Ovary (tissue), 9 donors: ENCODE results near the gene EVA1A. TPM values are rescaled to one million over a fixed set of nuclear protein-coding genes. Genes with fewer than 3 reads are reported as not detected.

Experiments used
- DNase-seq, 5 donors: peaks; one replicate each; pipeline ENCODE4 v3.0.0-alpha.2; 2019 to 2020
- H3K27ac ChIP-seq, 2 donors: fragments of 200-600 bp; one replicate each; pipeline versions ENCODE4 v1.5.1 to v1.8.0; 2019 to 2022
- H3K27me3 ChIP-seq: fragments of 200-600 bp; one replicate; pipeline ENCODE4 v1.8.0; 2022
- H3K36me3 ChIP-seq: fragments of 200-600 bp; sonication (generic); one replicate; pipeline ENCODE4 v1.5.1; 2019
- H3K4me1 ChIP-seq: one replicate; pipeline ENCODE4 v1.8.1; 2013; ENCODE audit warnings: mild to moderate bottlenecking, moderate library complexity; ENCODE audit not compliant: insufficient read depth
- H3K4me3 ChIP-seq: fragments of 200-600 bp; sonication (generic); one replicate; pipeline ENCODE4 v1.5.1; 2017
- H3K9me3 ChIP-seq, 2 donors: fragments of 200-600 bp in 1 of 2; sonication (generic) in 1 of 2; one replicate each; pipeline versions ENCODE4 v1.5.1 to v1.8.1; 2013 to 2019; ENCODE audit warnings: mild to moderate bottlenecking in 1 of 2, moderate library complexity in 1 of 2
- CTCF ChIP-seq, 3 donors: fragments of 450-650 bp in 2 of 3; fragments of 200-600 bp in 1 of 3; IDR thresholded peaks; one replicate each; pipeline versions ENCODE4 v1.5.1 to v1.8.0; 2016 to 2022; ENCODE audit warnings: antibody characterized with exemption in 3 of 3, mild to moderate bottlenecking in 1 of 3
- EP300 ChIP-seq: sonication (generic); formaldehyde crosslinking; IDR thresholded peaks from one replicate; pipeline ENCODE4 v1.6.1; 2017; ENCODE audit warnings: antibody characterized with exemption
- POLR2A ChIP-seq: fragments of 450-650 bp; IDR thresholded peaks from one replicate; pipeline ENCODE4 v1.6.1; 2017; ENCODE audit warnings: antibody characterized with exemption, mild to moderate bottlenecking, moderate library complexity
- WGBS, 3 donors: extraction: QIAGEN DNeasy Blood & Tissue Kit in 1 of 3; methylation state at CpG; one replicate each; pipeline versions ENCODE4 v1.1.5 to v1.1.7; 2013 to 2017; 5-methylcytosine and 5-hydroxymethylcytosine counted together
- intact Hi-C, 4 donors: fragments of 100-400 bp; cut with DNase I; formaldehyde crosslinking; loops; one replicate each; pipeline versions ENCODE4 v1.11.0 to v1.15.1; 2022 to 2023
- polyA plus RNA-seq, 2 donors: library from polyadenylated mRNA; stranded (reverse); fragments of 200-250 nt in 1 of 2; fragments of 350-450 nt in 1 of 2; fragmentation: Illumina TruSeq in 1 of 2; extraction: RNeasy Lipid Tissue Mini Kit (QIAGEN cat#74804) in 1 of 2; gene quantifications; one replicate each; pipeline ENCODE4 v1.2.3, GENCODE V29; 2013 to 2014
- total RNA-seq, 7 donors: library from RNA; depleted of rRNA in 2 of 7; stranded (reverse); fragments of >200 nt in 2 of 7; fragmentation: NEBNext Ultra II Directional in 3 of 7; extraction: Animal tissue kit (Norgen Biotek cat#: 25700) in 3 of 7; gene quantifications; one replicate each; pipeline versions ENCODE4 v1.1.0 to v1.2.4, GENCODE V29; 2016 to 2023
- donor health status: DM: no; HTN: no; CAD: no; lungs with moderate emphysema.
- donor health status: DM: no; HTN: no; CAD: no.
- donor health status: Bipolar disorder and iron deficiency.
- donor health status: DM: yes; HTN: yes; CAD: no.
- donor health status: DM: no; HTN: no; CAD: no.
- donor health status: DM: yes; HTN: yes; CAD: no.

The EVA1A gene
- total and polyA plus RNA-seq, 9 donors: 0.62 to 12.2 (median 1.4) TPM

GRCh38 chr2:75513616-75514170 lies 47.0 kb downstream of the EVA1A start:
- peaks cover 0 to 3% of the 10 kb centered on the region in 2 donors for H3K9me3 ChIP-seq
- intact Hi-C loops: no loop called here
- no peaks in the 10 kb centered on the region for H3K27me3 ChIP-seq
- no peak overlapping the region for H3K27ac ChIP-seq
- DNase-seq: no peak
- H3K4me3 ChIP-seq: no peak overlapping the region
- TF ChIP-seq EP300 (no peak), CTCF (IDR thresholded peaks at IDR 0.05) (no peak), POLR2A (no peak)
- no peaks in the 10 kb centered on the region for H3K4me1 ChIP-seq
- 41 to 52% (median 43%) methylated on average over 4 of the region's 4 CpGs for WGBS, 3 donors
- H3K36me3 ChIP-seq: no peaks in the 10 kb centered on the region

GRCh38 chr2:75512455-75513212 lies 48.1 kb downstream of the EVA1A start:
- peaks cover 0 to 3% of the 10 kb centered on the region in 2 donors for H3K9me3 ChIP-seq
- no peaks in the 10 kb centered on the region for H3K36me3 ChIP-seq
- H3K27me3 ChIP-seq: no peaks in the 10 kb centered on the region
- H3K27ac ChIP-seq: no peak overlapping the region
- H3K4me3 ChIP-seq: no peak overlapping the region
- no peak for DNase-seq
- H3K4me1 ChIP-seq: no peaks in the 10 kb centered on the region
- intact Hi-C loops: no loop called here
- TF ChIP-seq CTCF (IDR thresholded peaks at IDR 0.05): no peak
- no peak for TF ChIP-seq POLR2A
- no peak for TF ChIP-seq EP300

DNA sequence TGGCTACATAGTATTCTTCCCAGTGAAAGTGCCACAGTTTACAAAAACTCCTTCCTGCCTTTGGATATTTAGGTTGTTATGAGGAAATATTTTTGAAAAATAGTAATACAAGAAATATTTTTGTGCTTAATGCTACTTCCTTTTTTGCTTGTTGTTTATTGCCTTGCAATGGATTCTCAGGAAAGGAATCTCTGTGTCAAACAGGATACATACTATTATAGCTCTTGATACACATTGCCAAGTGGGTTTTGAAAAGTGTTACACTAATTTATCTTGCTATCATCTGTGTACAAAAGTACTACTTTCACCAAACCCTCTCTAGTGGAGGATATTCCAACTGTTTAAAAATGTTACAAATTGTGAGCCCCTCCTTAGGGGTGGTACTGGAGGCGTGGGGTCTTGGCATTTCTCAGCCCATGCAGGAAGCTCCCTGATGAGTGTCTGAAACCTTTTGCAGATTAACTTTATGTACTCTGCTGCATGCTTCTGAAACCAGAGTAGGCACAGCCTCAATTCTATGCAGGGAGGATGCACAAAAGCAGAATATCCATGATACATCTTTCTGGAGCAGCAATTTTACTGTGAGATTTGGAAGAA lies 54.5 kb downstream of the EVA1A start:
- H3K4me3 ChIP-seq: no peak overlapping the region
- intact Hi-C loops: no loop called here
- no peaks in the 10 kb centered on the region for H3K9me3 ChIP-seq
- no peaks in the 10 kb centered on the region for H3K4me1 ChIP-seq
- no peak for DNase-seq
- H3K27me3 ChIP-seq: no peaks in the 10 kb centered on the region
- TF ChIP-seq EP300 (no peak), POLR2A (no peak), CTCF (IDR thresholded peaks at IDR 0.05) (no peak)
- no peaks in the 10 kb centered on the region for H3K36me3 ChIP-seq
- H3K27ac ChIP-seq: no peak overlapping the region
- WGBS, 3 donors: 49 to 69% (median 62%) methylated on average over 1 of the region's 1 CpG

DNA sequence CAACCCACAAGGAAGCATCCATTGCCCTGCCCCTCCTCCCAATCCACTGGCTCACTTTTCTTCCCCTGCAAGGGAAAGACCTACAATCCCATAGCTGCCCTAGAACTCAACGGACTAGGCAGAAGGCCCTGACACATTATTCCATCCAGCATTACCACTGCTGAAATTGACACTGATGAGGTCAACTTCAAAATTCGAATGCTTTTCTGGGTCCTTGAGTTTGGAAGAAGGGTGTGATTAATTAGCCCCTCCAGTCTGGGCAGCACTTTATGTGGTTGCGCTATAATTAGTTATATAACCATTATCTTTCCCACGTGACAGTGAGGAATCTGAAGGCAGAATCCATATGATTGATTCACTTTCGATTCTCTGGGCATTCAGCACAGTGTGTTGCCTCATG lies 55.7 kb downstream of the EVA1A start:
- Histone ChIP-seq H3K4me3 (no peak overlapping the region), H3K36me3 (no peaks in the 10 kb centered on the region), H3K27me3 (no peaks in the 10 kb centered on the region), H3K9me3 (no peaks in the 10 kb centered on the region), H3K4me1 (no peaks in the 10 kb centered on the region), H3K27ac (no peak overlapping the region)
- intact Hi-C loops: no loop called here
- no peak for DNase-seq
- 55 to 76% (median 59%) methylated on average over 5 of the region's 5 CpGs for WGBS, 3 donors
- TF ChIP-seq POLR2A: no peak
- no peak for TF ChIP-seq EP300
